ENCODE data around the gene RPS18. TPM values are rescaled to one million over a fixed set of nuclear protein-coding genes. Genes with fewer than 3 reads are reported as not detected.
A peak's percentile ranks its signal among the peaks of the same experiment; 100 is the strongest.

Gene RPS18
- polyA plus RNA-seq, 2 of the 4 experiments (the other 2 are of a cell fraction), result 3,426 to 3,611 TPM

DNA sequence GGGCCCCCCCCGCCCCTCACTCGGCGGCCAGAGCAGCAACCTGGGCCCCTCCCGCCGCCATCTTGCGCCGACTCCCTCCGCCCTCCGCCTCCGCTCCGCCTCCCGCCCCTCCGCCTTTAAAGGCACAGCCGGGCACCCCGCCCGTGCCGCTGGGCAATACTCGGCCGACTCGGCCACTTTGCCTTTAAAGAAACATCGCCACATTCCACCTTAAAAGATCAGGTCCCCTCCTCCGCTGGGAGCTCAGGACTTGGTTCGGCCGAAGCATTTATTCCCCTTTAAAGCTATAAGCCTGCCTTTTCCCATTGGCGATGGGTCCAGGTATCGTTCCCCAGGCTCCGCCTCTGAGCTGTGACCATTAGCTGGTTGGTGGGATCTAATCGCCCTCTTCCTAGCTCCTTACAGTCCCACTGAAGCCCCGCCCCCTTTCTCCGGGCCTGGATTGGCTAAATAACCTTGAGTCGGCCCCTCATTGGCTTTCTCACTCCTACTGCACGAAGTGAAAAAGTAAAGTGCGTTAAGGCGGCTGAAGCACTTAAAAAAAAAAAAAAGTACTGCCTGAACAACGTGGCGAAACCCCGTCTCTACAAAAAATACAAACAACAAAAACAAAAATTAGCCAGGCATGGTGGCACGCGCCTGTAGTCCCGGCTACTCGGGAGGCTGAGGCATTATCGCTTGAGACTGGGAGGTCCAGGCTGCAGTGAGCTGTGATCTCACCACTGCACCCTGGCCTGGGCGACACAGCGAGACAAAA is 46.0 kb downstream of the RPS18 start, which contains the start of gene ZBTB22:
TSS of gene ZBTB22 (minus strand) at position 76 of the 757 bp plus-strand sequence. CDS start 828 bp downstream, outside the sequence.
- Histone ChIP-seq H3K4me2 (peak within 1 kb of the TSS; percentile 82), H3K4me3 (peak within 1 kb of the TSS; percentile 41), H3K4me1 (peaks cover 42% of the 10 kb centered on the region), H3K27ac (peak within 1 kb of the TSS; percentile 69 to 91), H3K9me3 (no peaks in the 10 kb centered on the region)
- FAIRE-seq (no peak), ATAC-seq (peak; percentile 65 to 82), DNase-seq (ENCODE audit: low read depth in 1 of 2, low spot score in 1 of 2) (peak; percentile 86 to 97)
- peak; percentile 47 for TF ChIP-seq MAX (IDR thresholded peaks at IDR 0.05)
- TF ChIP-seq RFX5 (IDR thresholded peaks at IDR 0.05), result peak; percentile 43; the same call in 1 of the 2 replicates
- TF ChIP-seq JUN (IDR thresholded peaks at IDR 0.05), result 0 out of 5 replicates have a peak, but pooled peaks of 1 of the 2 experiments have one; percentile 27
- TF ChIP-seq RARB (CRISPR knock-in tag; IDR thresholded peaks at IDR 0.05), result no peak
- ChIA-PET POLR2A (interaction anchor here (0.5 to 1.6 kb wide), 12 partner anchors 8 to 346 kb away, joined by 3 to 14 read pairs (median 6); partner anchors contain the start of genes B3GALT4, PFDN6, RPS18 and VPS52), CTCF (interaction anchor here (1.0 to 3.5 kb wide), 4 partner anchors 17 to 27 kb away, joined by 3 to 8 read pairs (median 4); no protein-coding TSS in a partner anchor)
- WGBS (ENCODE audit: missing lambda C conversion rate), result 1% methylated on average over 22 of the region's 44 CpGs

- POLR2A ChIA-PET, result interaction anchor here (0.6 to 1.6 kb wide), 10 partner anchors 10 to 1919 kb away, joined by 3 to 14 read pairs (median 6); partner anchors contain the start of genes B3GALT4, PFDN6, RPS18 and VPS52
- H3K27ac ChIP-seq, result peak overlapping the region; percentile 69 to 91; a peak in 4 of 6 replicates
- no peaks in the 10 kb centered on the region for H3K9me3 ChIP-seq
- H3K4me3 ChIP-seq, result peak overlapping the region; percentile 41
- CTCF ChIA-PET, result interaction anchor here (1.0 kb wide), 1 partner anchor 26 kb away, joined by 4 read pairs; no protein-coding TSS in a partner anchor
- DNase-seq (ENCODE audit: low read depth in 1 of 2, low spot score in 1 of 2) (no peak), ATAC-seq (no peak), FAIRE-seq (no peak)
- 61% methylated on average over 8 of the region's 8 CpGs for WGBS (ENCODE audit: missing lambda C conversion rate)
- H3K4me2 ChIP-seq, result peak overlapping the region; percentile 82
- TF ChIP-seq EP300 (IDR thresholded peaks at IDR 0.05) (no peak), MAZ (IDR thresholded peaks at IDR 0.05; ENCODE audit: borderline replicate concordance, low read depth, low read length) (no peak), KDM1A (IDR thresholded peaks at IDR 0.05; ENCODE audit: low read depth) (no peak), NFE2L2 (conservative IDR thresholded peaks at IDR 0.05; ENCODE audit: low read length) (no peak), USF2 (IDR thresholded peaks at IDR 0.05) (no peak), POLR2AphosphoS2 (conservative IDR thresholded peaks at IDR 0.05; ENCODE audit: low read length) (no peak), POLR2A (IDR thresholded peaks at IDR 0.05; ENCODE audit: low read length) (no peak), BHLHE40 (IDR thresholded peaks at IDR 0.05; ENCODE audit: low read depth, low read length) (no peak), FOSB (CRISPR knock-in tag; IDR thresholded peaks at IDR 0.05) (no peak), MYC (IDR thresholded peaks at IDR 0.05; ENCODE audit: borderline replicate concordance, low read length) (no peak), FOXS1 (CRISPR knock-in tag; IDR thresholded peaks at IDR 0.05) (no peak), RFX5 (IDR thresholded peaks at IDR 0.05) (no peak), NR3C1 (IDR thresholded peaks at IDR 0.05) (no peak)
- peaks cover 42% of the 10 kb centered on the region for H3K4me1 ChIP-seq
These were observed 46.7 kb downstream of the RPS18 start for GRCh38 chr6:33318426-33319073.

GRCh38 chr6:33319939-33320314 is 48.1 kb downstream of the RPS18 start:
- WGBS (ENCODE audit: missing lambda C conversion rate), result 96% methylated on average over 3 of the region's 3 CpGs
- POLR2A ChIA-PET, result no interaction called here
- Histone ChIP-seq H3K9me3 (no peaks in the 10 kb centered on the region), H3K4me2 (no peak overlapping the region), H3K27ac (no peak overlapping the region), H3K4me3 (no peak overlapping the region), H3K4me1 (peaks cover 45% of the 10 kb centered on the region)
- ATAC-seq, result no peak
- no peak for DNase-seq (ENCODE audit: low read depth in 1 of 2, low spot score in 1 of 2)
- TF ChIP-seq, protein P1, sequence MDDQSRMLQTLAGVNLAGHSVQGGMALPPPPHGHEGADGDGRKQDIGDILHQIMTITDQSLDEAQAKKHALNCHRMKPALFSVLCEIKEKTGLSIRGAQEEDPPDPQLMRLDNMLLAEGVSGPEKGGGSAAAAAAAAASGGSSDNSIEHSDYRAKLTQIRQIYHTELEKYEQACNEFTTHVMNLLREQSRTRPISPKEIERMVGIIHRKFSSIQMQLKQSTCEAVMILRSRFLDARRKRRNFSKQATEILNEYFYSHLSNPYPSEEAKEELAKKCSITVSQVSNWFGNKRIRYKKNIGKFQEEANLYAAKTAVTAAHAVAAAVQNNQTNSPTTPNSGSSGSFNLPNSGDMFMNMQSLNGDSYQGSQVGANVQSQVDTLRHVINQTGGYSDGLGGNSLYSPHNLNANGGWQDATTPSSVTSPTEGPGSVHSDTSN (IDR thresholded peaks at IDR 0.05), result no peak
- TF ChIP-seq KDM1A (IDR thresholded peaks at IDR 0.05; ENCODE audit: low read depth), result no peak
- TF ChIP-seq JUN (IDR thresholded peaks at IDR 0.05), result no peak
- FAIRE-seq, result no peak
- CTCF ChIA-PET, result interaction anchor here (1.0 kb wide), 1 partner anchor 21 kb away, joined by 3 read pairs; no protein-coding TSS in a partner anchor
